ENCODE results near the gene RAB5A.
A peak's percentile ranks its signal among the peaks of the same experiment; 100 is the strongest.
"Not testable (repeated sequence)": the region's sequence is repeated elsewhere in the genome, so short reads cannot be mapped to it uniquely, and the experiment has no call there.

Gene RAB5A

DNA sequence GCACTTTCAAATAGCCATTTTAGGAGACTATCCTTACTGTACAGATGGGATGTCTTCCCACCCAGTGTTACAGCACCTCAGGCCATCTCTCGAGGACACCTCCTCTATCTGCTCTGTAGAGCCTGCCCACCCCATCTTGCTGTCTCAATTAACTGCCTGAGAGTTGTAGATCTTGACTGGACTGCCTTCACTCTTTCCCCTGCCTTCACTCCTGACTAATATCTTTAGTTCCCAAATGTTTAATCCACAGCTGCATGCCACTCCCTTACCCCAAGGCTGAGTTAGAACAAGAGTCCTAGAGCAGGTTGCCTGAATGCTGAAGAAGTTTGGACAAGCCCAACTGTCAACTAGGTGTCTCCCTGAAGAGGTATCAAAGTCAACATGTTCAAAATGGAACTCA lies 66.5 kb downstream of the RAB5A start:
- Histone ChIP-seq H3K27ac (ENCODE audit: low read length) (no peak overlapping the region), H4K20me1 (ENCODE audit: insufficient read depth, low read length) (no peaks in the 10 kb centered on the region), H3K9me3 (ENCODE audit: insufficient read depth, low read length) (no peaks in the 10 kb centered on the region), H3K36me3 (replicated peaks; ENCODE audit: low read depth, low read length) (no peaks in the 10 kb centered on the region), H3K4me3 (ENCODE audit: low read length) (no peak overlapping the region), H3K9ac (ENCODE audit: low read length) (no peak overlapping the region), H3K4me2 (ENCODE audit: low read length) (no peak overlapping the region), H2AFZ (ENCODE audit: low read depth, low read length) (no peak overlapping the region), H3K79me2 (ENCODE audit: low read length) (no peaks in the 10 kb centered on the region), H3K4me1 (ENCODE audit: low read length) (no peaks in the 10 kb centered on the region), H3K27me3 (ENCODE audit: low read depth, low read length) (no peaks in the 10 kb centered on the region)
- TF ChIP-seq, protein P1, sequence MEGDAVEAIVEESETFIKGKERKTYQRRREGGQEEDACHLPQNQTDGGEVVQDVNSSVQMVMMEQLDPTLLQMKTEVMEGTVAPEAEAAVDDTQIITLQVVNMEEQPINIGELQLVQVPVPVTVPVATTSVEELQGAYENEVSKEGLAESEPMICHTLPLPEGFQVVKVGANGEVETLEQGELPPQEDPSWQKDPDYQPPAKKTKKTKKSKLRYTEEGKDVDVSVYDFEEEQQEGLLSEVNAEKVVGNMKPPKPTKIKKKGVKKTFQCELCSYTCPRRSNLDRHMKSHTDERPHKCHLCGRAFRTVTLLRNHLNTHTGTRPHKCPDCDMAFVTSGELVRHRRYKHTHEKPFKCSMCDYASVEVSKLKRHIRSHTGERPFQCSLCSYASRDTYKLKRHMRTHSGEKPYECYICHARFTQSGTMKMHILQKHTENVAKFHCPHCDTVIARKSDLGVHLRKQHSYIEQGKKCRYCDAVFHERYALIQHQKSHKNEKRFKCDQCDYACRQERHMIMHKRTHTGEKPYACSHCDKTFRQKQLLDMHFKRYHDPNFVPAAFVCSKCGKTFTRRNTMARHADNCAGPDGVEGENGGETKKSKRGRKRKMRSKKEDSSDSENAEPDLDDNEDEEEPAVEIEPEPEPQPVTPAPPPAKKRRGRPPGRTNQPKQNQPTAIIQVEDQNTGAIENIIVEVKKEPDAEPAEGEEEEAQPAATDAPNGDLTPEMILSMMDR (IDR thresholded peaks at IDR 0.05; ENCODE audit: low read depth, low read length), result no peak
- TF ChIP-seq EZH2phosphoT487 (IDR thresholded peaks at IDR 0.05; ENCODE audit: low read depth), result no peak

DNA sequence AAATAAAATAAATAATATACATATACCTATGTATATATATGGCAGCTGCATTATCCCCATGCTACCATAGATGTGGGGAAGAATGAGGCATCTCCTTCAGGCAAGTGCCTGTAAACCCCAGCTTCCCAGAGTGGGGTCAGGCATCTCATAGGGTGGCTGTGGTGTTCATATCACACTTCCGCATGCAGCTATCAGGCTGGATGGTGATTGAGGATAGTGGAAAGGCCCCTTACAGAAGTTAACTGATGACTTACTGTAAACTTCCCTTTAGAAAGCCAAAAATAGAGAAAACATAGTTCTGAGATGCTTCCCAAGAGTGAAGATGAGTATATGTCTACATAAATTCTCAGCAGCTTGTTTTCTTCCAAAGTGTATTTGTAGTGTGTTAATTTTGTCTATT lies 68.6 kb downstream of the RAB5A start:
- Histone ChIP-seq H3K4me1 (ENCODE audit: low read length) (no peaks in the 10 kb centered on the region), H3K27ac (ENCODE audit: low read length) (no peak overlapping the region), H3K79me2 (ENCODE audit: low read length) (no peaks in the 10 kb centered on the region), H3K4me2 (ENCODE audit: low read length) (no peak overlapping the region), H3K9me3 (ENCODE audit: insufficient read depth, low read length) (no peaks in the 10 kb centered on the region), H3K27me3 (ENCODE audit: low read depth, low read length) (no peaks in the 10 kb centered on the region), H3K36me3 (replicated peaks; ENCODE audit: low read depth, low read length) (no peaks in the 10 kb centered on the region), H3K9ac (ENCODE audit: low read length) (no peak overlapping the region), H4K20me1 (ENCODE audit: insufficient read depth, low read length) (no peaks in the 10 kb centered on the region), H2AFZ (ENCODE audit: low read depth, low read length) (no peak overlapping the region), H3K4me3 (ENCODE audit: low read length) (no peak overlapping the region)
- TF ChIP-seq, protein P1 (IDR thresholded peaks at IDR 0.05; ENCODE audit: low read depth, low read length), result no peak
- no peak for TF ChIP-seq EZH2phosphoT487 (IDR thresholded peaks at IDR 0.05; ENCODE audit: low read depth)

DNA sequence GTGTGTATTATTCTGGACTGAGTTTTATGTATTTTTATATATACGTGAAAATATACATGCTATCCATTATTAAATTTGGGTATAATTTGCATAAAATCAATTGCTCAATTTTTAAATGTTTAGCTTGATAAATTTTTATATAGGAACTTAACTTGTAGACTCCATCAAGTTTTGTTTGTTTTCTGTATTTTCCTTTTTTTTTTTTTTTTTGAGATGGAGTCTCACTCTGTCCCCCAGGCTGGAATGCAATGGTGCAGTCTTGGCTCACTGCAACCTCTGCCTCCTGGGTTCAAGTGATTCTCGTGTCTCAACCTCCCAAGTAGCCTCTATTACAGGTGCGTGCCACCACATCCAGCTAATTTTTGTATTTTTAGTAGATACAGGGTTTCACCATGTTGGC lies 69.2 kb downstream of the RAB5A start:
- not testable (repeated sequence) for H3K4me1 ChIP-seq (ENCODE audit: low read length); H3K4me3 ChIP-seq (ENCODE audit: low read length); H3K27ac ChIP-seq (ENCODE audit: low read length); H3K9me3 ChIP-seq (ENCODE audit: insufficient read depth, low read length); H2AFZ ChIP-seq (ENCODE audit: low read depth, low read length); H3K36me3 ChIP-seq (replicated peaks; ENCODE audit: low read depth, low read length); H3K27me3 ChIP-seq (ENCODE audit: low read depth, low read length); H4K20me1 ChIP-seq (ENCODE audit: insufficient read depth, low read length); H3K9ac ChIP-seq (ENCODE audit: low read length); H3K4me2 ChIP-seq (ENCODE audit: low read length); H3K79me2 ChIP-seq (ENCODE audit: low read length)

DNA sequence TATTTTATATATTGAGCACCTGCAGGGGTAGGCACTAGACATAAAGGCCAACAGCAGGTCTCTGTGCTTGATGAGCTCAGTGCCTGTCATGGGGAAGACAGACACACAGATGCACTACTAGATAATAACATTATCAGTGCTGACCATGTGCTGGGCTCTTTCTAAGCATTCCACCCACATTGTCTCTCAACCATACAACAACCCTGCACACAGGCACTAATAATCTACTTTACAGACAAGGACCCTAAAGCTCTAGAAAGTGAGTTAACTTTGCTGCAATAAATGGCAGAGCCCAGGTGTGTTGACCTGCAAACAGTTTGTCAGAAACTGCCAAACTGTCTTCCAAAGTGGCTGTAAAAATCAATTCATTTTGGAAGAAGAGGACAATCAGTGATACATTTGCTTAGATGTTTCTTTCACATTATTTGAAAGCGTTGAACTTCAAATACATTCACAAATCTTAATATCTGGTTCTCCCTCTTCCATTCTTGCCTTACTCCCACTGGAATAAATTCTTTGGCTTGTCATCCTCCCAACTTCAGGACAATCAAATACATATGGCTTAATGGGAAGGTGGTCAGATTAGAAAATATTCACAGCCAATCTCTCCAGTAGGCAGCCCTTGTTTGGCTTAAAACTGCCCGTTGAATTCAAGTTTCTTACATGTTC lies 76.2 kb downstream of the RAB5A start:
- Histone ChIP-seq H3K27ac (ENCODE audit: low read length) (no peak overlapping the region), H3K9ac (ENCODE audit: low read length) (no peak overlapping the region), H4K20me1 (ENCODE audit: insufficient read depth, low read length) (no peaks in the 10 kb centered on the region), H3K27me3 (ENCODE audit: low read depth, low read length) (no peaks in the 10 kb centered on the region), H3K36me3 (replicated peaks; ENCODE audit: low read depth, low read length) (no peaks in the 10 kb centered on the region), H3K79me2 (ENCODE audit: low read length) (no peaks in the 10 kb centered on the region), H3K4me3 (ENCODE audit: low read length) (no peak overlapping the region), H2AFZ (ENCODE audit: low read depth, low read length) (peak overlapping the region; percentile 52; the same call in 1 of the 2 replicates), H3K9me3 (ENCODE audit: insufficient read depth, low read length) (no peaks in the 10 kb centered on the region), H3K4me1 (ENCODE audit: low read length) (peaks cover 9% of the 10 kb centered on the region), H3K4me2 (ENCODE audit: low read length) (no peak overlapping the region)
- TF ChIP-seq, protein P1 (IDR thresholded peaks at IDR 0.05; ENCODE audit: low read depth, low read length), result no peak
- no peak for TF ChIP-seq EZH2phosphoT487 (IDR thresholded peaks at IDR 0.05; ENCODE audit: low read depth)
